ENCODE measurements around the gene C5orf63. TPM values are rescaled to one million over a fixed set of nuclear protein-coding genes. Genes with fewer than 3 reads are reported as not detected.

Gene C5orf63
- total RNA-seq, 1 donor from 2014 or later, result 2.9 TPM

DNA sequence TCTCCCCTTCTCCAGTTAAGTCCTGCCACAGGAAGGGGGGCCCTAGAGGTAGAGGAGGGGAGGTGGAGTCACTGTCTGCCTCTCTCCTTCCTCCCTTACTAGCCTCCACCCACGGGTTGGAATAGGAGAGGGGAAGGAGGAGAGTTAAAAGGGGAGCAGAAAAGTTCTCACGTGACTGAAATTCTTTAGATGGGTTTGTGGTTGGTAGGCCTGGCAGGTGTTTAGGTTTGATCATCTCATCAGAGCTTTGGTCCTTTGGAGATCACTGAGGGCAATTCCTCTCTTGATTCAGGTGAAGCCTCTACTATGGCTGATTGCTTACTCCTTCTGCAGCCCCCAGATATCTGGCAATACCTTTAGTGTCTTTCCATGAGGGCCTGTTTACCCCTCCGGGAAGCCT, 24.9 kb upstream of the C5orf63 start:
- Histone ChIP-seq H3K4me3 (ENCODE audit: low read depth, low read length) (no peak overlapping the region), H3K36me3 (ENCODE audit: control insufficient read depth, insufficient read depth, low read length) (no peaks in the 10 kb centered on the region), H3K27me3 (ENCODE audit: control insufficient read depth, insufficient read depth, low read length) (no peaks in the 10 kb centered on the region)
- TF ChIP-seq, protein P1, sequence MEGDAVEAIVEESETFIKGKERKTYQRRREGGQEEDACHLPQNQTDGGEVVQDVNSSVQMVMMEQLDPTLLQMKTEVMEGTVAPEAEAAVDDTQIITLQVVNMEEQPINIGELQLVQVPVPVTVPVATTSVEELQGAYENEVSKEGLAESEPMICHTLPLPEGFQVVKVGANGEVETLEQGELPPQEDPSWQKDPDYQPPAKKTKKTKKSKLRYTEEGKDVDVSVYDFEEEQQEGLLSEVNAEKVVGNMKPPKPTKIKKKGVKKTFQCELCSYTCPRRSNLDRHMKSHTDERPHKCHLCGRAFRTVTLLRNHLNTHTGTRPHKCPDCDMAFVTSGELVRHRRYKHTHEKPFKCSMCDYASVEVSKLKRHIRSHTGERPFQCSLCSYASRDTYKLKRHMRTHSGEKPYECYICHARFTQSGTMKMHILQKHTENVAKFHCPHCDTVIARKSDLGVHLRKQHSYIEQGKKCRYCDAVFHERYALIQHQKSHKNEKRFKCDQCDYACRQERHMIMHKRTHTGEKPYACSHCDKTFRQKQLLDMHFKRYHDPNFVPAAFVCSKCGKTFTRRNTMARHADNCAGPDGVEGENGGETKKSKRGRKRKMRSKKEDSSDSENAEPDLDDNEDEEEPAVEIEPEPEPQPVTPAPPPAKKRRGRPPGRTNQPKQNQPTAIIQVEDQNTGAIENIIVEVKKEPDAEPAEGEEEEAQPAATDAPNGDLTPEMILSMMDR (IDR thresholded peaks at IDR 0.05; ENCODE audit: insufficient read depth, low read length, poor library complexity, severe bottlenecking), result no peak
- no peak for DNase-seq (ENCODE audit: low read depth)

DNA sequence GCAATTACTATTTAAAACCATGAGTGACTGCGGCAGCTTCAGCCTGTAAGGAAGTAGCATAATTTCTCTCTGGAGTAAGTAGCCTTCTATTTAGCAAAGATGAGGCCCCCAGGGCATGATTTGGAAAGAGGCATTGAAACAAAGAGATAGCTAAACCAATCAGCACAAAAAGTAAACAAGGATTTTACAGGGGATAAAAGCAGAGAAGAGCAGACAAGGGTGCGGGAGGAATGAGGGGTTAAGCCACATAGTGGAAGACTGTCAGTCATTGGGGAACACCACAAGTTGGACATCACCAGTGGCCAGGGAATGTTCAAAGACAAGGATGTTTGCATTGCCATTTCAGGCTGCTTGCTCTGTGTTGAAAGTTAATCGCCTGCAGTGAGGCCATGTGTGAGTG, 24.0 kb upstream of the C5orf63 start:
- no peaks in the 10 kb centered on the region for H3K36me3 ChIP-seq (ENCODE audit: control insufficient read depth, insufficient read depth, low read length)
- H3K27me3 ChIP-seq (ENCODE audit: control insufficient read depth, insufficient read depth, low read length), result no peaks in the 10 kb centered on the region
- no peak for DNase-seq (ENCODE audit: low read depth)
- H3K4me3 ChIP-seq (ENCODE audit: low read depth, low read length), result no peak overlapping the region
- TF ChIP-seq, protein P1 (IDR thresholded peaks at IDR 0.05; ENCODE audit: insufficient read depth, low read length, poor library complexity, severe bottlenecking), result no peak

DNA sequence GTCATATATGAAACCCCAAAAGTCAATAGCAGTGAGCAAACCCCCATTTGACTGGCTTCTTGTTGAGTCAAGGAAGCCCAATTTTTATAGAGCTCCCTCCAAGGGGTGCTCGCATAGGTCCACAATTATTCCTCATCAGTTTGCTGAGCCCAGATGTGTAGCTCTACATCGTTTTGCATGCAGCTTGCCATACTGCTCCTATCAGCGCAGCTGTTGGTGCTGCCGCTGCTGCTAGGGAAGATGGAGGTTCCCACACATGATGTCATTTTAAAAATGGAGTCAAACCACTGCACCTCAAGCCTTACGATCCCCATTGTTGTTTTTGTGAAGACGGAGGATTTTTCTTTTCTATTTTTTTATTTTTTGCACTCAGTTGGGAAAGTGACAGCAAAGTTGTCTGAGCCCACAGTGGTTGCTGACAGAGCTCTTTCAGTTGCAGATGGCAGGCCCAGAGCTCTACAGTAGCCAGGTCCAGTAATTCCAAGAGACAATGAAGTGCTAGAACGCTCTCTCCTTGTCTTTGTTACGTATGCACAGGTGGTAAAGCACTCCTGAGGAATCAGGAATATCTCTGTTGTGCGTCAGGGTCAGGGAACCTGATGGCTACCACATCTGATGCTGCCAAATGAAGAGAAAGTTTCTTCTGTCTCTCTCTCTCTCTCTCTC, 23.2 kb upstream of the C5orf63 start:
- no peak overlapping the region for H3K4me3 ChIP-seq (ENCODE audit: low read depth, low read length)
- TF ChIP-seq, protein P1 (IDR thresholded peaks at IDR 0.05; ENCODE audit: insufficient read depth, low read length, poor library complexity, severe bottlenecking), result no peak
- DNase-seq (ENCODE audit: low read depth), result no peak
- no peaks in the 10 kb centered on the region for H3K36me3 ChIP-seq (ENCODE audit: control insufficient read depth, insufficient read depth, low read length)
- H3K27me3 ChIP-seq (ENCODE audit: control insufficient read depth, insufficient read depth, low read length), result no peaks in the 10 kb centered on the region

DNA sequence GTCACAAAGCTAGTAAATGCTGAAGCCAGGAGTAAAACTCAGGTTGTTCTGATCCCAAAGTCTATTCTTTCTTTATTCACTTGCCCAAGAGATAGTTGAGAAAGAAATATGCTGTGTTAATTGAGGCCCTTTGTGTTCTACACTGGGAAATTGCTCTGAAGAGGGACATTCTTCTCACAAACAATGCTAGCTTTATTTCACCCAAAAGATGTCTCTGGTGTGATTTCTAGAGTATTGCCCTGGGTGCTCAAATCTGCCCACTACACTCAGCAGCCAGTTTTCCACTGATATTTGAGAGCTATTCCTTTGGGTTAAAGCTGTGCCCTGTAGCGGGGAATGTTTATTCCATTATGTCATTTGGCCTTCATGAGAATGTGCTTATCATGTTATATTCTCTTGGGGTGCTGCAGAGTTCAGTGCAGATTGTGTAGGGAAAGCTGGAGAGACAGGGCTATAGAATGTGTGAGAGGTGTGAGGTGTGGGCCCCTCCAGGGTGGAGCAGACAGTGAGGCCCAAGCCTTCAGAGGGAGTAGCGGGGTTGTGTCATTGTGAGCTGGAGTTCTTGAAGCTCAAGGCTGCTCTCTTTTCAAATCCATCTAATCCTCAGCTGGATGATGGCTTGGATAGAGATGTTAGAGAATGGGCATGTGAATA, 21.0 kb upstream of the C5orf63 start:
- no peak for DNase-seq (ENCODE audit: low read depth)
- Histone ChIP-seq H3K36me3 (ENCODE audit: control insufficient read depth, insufficient read depth, low read length) (no peaks in the 10 kb centered on the region), H3K4me3 (ENCODE audit: low read depth, low read length) (no peak overlapping the region), H3K27me3 (ENCODE audit: control insufficient read depth, insufficient read depth, low read length) (no peaks in the 10 kb centered on the region)
- TF ChIP-seq, protein P1 (IDR thresholded peaks at IDR 0.05; ENCODE audit: insufficient read depth, low read length, poor library complexity, severe bottlenecking), result no peak

DNA sequence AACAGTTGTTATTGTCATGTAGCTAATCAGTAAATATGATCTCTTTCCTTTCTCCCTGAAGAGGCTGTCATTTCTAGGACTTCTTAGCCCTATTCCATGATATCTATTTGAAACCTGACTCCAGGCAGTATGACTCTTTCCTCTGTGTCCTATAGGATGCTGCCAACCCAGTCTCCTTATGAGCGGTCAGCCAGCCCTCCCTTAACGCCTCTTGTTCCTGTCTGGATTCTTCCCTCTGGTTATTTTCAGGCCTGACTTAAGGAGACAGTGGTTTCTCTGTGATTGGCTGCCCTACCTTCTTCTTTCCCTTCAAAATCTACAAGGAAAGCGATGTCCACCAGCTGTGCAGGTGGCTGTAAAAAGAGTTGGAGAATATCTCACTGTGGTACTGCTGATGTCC, 19.4 kb upstream of the C5orf63 start:
- TF ChIP-seq, protein P1 (IDR thresholded peaks at IDR 0.05; ENCODE audit: insufficient read depth, low read length, poor library complexity, severe bottlenecking), result no peak

More for the DNA sequence above, 19.4 kb upstream of the C5orf63 start:
- Histone ChIP-seq H3K36me3 (ENCODE audit: control insufficient read depth, insufficient read depth, low read length) (no peaks in the 10 kb centered on the region), H3K4me3 (ENCODE audit: low read depth, low read length) (no peak overlapping the region), H3K27me3 (ENCODE audit: control insufficient read depth, insufficient read depth, low read length) (no peaks in the 10 kb centered on the region)
- DNase-seq (ENCODE audit: low read depth), result no peak
